ENCODE measurements around the gene GOLGA6B.
"Not testable (repeated sequence)": the region's sequence is repeated elsewhere in the genome, so short reads cannot be mapped to it uniquely, and the experiment has no call there.

GOLGA6B gene, protein sequence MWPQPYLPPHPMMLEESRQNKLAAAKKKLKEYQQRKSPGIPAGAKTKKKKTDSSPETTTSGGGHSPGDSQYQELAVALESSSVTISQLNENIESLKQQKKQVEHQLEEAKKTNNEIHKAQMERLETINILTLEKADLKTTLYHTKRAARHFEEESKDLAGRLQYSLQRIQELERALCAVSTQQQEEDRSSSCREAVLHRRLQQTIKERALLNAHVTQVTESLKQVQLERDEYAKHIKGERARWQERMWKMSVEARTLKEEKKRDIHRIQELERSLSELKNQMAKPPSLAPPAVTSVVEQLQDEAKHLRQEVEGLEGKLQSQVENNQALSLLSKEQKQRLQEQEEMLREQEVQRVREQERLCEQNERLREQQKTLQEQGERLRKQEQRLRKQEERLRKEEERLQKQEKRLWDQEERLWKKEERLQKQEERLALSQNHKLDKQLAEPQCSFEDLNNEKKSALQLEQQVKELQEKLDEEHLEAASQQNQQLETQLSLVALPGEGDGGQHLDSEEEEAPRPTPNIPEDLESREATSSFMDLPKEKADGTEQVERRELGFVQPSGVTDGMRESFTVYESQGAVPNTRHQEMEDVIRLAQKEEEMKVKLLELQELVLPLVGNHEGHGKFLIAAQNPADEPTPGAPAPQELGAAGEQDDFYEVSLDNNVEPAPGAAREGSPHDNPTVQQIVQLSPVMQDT

DNA sequence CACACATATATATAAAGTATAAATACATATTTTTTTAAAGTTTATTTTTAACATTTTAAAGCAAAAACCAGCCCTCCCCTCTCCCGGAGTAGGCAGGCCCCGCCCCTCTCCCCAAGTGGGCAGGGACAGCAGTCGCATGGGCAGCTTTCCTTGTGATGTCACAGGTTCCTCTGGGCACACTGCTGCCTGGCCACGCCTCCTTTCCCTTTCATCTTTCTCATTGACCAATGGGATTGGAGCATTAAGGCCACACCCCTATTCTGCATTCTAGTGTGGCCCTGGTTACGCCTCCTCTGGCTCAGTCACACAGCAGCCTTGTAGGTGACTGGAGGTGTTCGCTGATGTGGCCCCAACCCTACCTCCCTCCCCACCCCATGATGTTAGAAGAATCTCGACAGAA lies at the start of gene GOLGA6B:
Gene GOLGA6B (plus strand): TSS at position 301 of the 400 bp plus-strand sequence. CDS start 41 bp downstream, at position 342.
- not testable (repeated sequence) for DNase-seq (ENCODE audit: low read depth)

DNA sequence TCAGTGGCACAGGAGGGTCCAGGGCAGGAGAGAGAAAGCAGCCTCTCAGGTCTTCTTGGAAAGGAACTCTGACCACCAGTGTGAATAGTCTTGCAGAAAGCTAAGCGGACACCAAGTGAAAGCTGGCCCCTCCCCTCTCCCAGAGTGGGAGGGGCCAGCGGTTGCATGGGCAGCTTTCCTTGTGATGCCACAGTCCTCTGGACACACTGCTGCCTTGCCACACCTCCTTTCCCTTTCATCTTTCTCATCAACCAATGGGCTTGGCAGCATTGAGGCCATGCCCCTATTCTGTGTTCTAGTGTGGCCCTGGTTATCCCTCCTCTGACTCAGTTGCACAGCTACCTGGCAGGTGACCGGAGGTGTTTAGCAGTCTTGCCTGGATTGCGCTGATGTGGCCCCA lies 49.7 kb upstream of the GOLGA6B start:
- no peak for DNase-seq (ENCODE audit: low read depth)

DNA sequence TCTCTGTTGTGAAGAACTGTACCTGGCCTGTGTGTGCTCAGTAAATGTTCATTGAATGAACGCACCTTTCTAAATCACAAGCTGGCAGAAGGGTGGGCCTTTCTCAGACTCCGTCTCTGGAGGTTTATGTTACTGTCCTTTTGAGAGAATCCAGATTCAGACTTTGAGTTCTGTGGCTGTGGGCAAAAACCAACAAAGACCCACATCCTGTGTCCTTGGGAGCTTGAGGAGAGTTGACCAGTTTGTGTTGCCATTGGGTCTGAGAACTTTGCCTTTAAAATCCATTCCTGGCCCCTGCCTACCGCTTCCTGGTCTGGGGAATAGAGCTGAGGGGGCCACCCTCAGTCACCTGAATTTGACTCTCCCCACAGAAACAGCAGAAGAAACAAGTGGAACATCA lies 46.4 kb upstream of the GOLGA6B start:
- not testable (repeated sequence) for DNase-seq (ENCODE audit: low read depth)

DNA sequence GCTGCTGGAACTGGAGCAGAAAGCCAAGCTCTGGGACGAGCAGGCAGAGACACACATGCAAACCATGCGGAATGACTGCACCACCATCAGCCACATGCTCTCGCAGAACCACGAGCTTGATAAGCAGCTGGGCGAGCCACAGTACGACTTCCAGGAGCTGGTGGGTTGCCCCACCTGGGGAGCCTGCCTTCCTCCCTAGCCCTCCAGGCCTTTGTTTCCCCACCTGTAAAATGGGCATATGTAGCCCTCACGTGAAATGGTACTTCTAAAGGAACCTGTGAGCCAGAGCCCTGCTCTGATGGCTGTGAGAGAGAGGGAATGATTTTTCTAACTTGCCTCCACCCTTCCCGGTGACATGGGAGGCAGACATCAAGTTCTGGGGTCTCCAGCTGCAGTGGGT lies 44.6 kb upstream of the GOLGA6B start:
- no peak for DNase-seq (ENCODE audit: low read depth)

DNA sequence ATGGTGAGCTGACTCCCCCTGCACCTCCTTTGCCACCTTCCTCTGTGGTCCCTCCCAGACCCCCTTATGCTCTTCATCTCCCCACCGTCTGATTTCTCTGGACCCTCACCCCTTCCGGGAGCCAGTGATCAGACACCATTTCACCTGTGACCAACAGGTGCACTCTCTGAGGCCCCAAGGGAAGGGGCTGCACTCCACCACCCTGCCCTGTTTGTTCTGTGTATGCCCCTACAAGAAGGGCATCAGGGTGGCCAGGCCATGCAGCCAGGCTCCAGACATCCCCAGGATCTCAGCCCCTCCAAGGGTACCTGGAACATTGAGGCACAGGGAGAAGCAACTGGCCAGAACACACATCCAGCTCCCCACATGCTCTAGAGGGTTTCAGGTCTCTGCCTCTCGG lies 42.2 kb upstream of the GOLGA6B start:
- DNase-seq (ENCODE audit: low read depth) = not testable (repeated sequence)

DNA sequence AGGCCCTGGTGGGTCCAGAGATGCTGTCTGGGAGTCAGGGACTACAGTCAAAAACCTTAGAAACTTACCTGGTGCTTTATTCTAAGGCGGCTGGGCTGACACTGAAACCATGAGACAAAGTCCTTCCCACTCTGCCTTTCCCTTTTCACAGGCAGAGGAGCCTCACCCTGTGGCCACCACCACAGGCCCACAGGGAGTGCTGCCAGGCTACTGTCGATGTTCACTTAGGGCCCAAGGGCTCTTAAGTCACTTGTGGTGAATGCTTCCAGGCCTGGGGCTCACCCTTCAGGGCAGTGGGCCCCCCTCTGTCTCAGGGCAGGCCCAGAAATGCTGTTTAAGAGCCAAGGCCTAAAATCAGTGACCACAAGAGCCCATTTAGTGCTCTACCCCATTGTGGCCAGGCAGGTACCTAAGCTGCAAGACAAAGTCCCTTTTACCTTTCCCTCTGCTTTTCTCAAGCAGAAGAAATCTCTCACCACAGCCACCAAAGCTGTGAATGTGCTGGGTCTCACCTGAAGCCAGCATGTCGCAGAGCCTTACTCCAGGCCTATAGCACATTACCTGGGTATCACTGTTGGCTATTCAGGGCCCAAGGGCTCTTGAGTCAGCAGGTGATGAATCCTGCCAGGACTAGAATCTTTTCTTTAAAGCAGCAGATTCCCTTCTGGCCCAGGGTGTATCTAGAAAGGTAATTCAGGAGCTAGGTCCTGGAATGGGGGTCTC lies 39.5 kb upstream of the GOLGA6B start:
- no peak for DNase-seq (ENCODE audit: low read depth)

DNA sequence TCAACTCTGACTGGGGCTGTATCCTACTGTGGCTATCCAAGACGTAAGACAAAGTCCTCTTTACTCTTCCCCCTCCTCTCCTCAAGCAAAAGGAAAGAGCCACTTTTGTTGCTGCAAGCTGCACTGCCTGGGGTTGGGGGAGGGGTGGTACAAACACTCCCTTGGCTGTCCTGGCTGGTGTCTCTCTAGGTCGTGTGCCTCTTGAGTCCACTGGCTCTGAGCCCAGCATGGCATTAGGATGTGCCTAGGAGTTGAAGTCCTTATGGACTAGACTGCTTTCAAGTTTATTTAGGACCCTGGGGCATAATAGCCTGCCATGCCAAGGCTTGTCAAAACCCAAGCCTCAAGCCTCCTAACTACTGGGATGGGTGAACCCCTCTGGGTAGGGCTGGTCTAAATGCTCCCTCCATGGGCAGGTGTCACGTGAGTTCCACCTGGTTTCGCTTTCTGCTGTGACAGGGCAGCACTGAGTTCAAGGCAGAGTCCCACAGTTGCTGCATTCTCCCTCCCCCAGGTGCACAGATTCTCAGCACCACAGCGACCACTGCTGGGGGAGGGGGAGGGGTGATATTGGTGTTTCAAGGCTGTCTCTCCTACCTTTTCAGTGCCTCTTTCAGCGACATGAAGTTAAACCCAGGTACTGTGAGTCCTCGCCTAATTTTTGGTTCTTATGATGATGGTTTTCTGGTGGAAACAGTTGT lies 38.8 kb upstream of the GOLGA6B start:
- not testable (repeated sequence) for DNase-seq (ENCODE audit: low read depth)

DNA sequence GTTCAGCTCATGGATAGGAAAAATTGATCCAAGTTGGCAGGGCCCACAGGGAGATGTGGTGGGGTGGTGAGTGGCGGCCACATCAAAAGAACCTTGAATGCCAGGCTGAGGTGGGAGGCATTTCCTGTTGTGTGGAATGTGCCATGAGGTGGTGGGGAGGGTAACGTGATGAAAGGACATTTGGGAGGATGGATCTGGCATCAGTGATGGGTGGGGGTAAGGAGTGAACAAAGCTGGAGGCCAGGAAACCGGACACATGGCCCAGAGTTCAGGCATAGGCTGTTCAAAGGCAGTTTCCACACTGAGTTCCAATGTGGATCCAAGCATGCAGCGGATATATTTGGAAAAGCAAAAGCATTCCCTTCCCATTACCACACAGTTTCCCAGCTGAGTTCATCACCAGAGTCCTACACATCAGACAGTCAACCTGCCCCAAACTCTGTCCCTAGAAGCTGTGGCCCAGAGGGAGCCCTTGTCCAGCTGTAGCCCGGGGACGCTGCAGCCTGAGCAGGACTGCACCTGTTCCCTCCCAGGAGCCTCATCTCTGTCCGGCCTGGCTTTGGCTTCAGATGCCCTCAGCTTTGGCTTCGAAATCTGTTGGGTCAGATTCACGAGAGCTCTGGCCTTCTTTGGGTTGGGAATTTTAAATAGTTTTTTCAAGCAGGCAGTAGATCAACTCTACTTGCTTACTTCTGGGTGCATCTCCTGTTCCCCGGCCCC lies 37.8 kb upstream of the GOLGA6B start:
- no peak for DNase-seq (ENCODE audit: low read depth)

DNA sequence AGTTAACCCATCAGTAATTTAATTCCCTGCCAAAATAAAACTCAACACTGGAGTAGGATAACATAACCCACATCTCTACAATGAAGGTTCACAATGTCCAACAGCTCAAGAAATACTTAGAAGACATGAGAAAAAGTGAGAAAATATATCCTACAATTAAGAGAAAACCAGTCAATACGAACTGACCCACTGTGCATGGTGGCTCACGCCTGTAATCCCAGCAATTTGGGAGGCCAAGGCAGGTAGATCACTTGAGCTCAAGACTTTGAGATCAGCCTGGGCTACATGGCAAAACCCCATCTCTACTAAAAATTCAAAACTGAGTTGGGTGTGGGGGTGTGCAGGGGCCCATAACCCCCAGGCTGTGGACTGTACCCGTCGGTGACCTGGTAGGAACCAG lies 30.6 kb upstream of the GOLGA6B start:
- not testable (repeated sequence) for DNase-seq (ENCODE audit: low read depth)

DNA sequence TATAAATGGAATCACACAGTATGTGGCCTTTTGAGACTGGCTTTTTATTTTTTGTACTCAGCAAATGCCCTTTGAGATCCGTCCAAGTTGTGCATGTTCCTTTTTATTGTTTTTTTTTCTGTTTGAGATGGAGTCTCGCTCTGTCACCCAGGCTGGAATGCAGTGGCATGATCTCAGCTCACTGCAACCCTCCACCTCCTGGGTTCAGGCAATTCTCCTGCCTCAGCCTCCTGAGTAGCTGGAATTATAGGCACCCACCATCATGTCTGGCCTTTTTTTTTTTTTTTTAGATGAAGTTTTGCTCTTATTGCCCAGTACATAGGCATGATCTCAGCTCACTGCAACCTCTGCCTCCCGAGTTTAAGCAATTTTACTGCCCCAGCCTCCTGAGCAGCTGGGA lies 28.3 kb upstream of the GOLGA6B start:
- DNase-seq (ENCODE audit: low read depth) = not testable (repeated sequence)

DNA sequence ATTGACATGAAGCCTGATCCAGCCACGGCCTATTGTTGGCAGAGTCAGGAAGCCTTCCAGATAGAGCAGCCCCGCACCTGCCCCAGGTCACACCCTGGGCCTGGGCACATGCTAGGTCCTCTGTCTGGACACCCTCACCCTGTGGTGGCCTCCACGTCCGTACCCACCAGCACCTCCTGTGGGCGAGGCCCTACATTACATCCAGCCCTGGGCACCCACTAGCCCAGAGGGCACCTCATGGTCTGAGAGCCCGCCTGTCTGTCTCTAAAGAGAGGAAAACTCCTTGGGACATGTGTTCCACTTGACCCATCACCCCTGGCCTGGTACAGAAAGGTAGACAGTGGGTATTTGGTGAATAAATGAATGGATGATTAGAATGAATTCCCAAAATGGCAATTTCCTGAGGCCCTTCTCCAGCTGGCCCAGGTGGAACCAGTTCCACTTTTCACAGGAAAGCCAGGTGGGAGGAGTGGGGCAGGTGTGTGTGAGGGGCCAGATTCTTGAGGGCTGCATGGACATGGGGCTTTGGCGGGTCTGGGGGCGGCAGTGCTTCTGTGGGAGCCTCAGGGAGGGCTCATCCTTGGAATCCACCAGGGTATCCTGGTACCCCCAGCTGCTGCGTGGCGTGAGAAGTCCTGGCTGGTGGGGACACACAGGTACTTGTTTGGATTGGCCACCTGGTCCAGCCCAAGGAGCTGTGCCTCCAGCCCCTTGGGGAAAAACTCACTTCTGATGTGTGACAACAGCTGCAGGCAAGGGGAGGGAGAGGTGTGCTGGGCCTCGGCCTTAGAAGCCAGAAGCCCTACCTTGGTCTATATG lies 26.0 kb upstream of the GOLGA6B start:
- DNase-seq (ENCODE audit: low read depth) = not testable (repeated sequence)

DNA sequence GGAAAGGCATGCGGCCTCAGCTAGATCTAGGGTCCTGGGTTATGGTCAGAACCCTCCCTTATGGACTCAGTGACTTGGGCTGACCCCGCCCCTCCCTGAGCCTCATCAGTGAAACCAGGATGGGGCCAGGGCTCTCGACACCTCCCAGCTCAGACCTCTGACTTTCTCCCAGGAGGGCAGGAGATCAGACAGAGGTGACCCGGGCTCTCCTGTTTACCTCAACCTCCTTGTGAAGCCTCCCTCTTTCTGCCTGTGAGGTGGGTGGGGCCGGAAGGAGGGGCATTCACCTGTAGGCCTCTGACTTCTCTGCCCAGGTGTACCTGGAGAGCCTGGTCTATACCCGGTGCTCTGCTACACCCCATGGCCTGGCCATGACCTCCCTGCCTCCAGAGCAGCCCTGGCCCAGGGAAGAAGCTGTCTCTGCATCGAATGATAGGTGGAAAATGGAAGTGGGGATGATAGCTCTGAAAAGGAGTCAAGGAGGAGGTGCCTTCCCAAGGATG lies 25.4 kb upstream of the GOLGA6B start:
- DNase-seq (ENCODE audit: low read depth) = not testable (repeated sequence)

DNA sequence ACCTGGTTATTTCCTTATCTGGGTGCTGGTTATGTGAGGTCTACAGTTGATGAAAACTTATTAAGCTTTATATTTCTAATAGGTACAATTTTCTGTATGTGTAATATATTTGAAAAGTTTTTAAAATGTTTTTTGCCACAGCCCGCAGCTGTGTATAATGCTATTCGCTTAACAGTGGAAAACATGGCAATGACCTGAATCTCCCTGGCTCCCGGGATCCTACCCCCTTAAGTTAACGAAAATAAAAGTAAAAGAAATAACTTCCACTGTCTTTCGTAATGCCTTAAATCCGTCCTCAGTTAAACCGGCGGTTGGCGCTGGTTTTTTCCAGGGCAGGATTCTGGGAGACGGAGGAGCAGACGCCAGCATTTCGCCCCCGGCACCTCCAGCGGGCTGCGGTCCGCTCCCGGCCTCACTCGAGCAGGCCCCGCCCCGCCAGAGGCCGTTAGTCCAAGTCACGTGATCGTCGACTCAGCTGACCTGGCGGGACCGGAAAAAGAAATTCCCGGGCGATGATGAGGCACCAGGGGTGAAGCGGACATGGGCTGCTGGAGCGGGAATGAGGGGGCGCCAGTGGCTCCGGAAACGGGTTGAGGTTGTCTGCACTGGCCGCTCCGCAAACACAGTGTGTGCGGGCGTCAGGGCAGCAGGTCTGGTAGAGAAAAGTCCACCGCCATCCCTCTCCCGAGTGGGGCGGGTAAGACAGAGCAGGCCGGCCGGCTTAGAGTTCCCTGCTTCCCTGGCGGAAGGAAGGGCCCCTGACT lies 17.8 kb upstream of the GOLGA6B start:
- DNase-seq (ENCODE audit: low read depth) = peak; percentile 19

DNA sequence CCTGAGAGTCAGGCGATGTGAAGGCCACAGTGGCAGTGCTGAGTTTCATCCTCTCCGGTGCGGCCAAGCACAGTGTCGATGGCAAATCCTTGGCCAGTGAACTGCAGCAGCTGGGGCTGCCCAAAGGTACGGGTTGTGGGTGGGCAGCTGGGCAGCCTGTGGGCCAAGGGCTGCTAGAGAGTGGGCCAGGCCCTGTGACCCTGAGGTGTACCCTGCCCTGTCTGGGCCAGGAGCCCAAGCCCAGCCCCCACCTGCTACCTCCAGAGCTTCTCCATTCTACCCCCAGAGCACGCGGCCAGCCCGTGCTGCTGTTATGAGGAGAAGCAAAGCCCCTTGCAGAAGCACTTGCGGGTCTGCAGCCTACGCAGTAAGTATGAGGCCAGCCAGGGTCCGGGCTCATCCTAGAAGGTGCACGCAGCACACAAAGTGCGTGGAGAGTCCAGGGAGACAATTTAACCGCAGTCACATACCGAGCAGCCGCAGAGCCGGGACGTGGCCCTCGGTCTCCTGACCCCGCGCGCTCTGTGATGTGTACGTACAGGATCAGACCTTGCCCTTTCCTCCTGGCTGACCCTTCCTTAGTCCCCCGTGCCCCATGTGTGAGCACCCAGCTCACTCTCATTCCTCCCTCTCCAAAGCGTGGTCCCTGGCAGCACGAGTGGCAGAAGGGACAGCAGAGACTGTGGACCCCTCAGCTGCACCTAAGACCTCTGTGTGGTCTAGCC lies 14.6 kb upstream of the GOLGA6B start:
- not testable (repeated sequence) for DNase-seq (ENCODE audit: low read depth)

DNA sequence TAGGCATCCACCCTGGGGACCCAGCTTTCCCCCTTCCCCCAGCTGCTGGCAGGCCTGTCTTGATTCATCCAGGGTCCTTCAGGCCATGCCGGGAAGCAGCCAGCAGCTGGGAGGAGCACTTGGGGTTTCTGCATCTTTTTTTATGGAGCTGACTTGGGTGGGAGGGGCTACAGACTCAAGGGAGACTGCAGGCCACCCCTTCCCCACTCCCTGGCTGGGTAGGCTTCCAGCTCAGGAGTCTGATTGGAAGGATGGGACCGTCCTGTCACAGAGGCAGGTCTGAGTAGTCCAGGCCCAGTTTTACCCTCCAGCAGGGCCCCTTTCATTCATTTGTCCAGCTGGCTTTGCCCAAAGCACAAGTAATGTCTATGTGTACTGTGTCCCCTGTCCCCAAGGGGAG lies 12.2 kb upstream of the GOLGA6B start:
- DNase-seq (ENCODE audit: low read depth) = not testable (repeated sequence)

DNA sequence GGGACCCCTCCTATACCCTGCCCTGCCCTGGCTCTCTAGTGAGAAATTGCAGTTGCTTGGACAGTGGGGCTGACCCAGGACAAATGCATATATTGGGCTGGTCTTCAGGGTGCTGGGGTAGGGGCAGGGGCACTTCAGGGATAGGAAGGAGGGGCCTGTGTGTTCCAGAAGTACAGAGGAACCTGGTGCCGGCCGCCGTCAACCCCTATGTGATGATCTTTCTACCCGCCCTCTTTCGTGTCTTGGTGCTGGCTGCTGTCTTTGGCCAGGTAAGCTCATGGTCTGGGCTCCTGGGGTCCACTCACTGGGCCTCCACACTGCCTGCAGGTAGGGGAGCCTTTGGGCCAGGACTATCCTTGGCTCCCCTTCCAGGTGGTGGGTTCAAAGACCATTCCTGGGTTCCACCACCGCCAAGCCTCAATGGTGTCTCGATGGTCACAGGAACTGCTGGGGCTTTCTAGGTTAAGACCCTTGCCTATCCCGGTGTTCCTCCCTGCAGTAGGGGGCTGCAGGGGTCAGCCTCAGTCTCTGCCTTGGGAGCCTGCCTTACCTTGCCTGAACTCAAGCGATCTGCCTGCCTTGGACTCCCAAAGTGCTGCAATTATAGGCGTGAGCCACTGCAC lies 5.8 kb upstream of the GOLGA6B start:
- DNase-seq (ENCODE audit: low read depth) = not testable (repeated sequence)

DNA sequence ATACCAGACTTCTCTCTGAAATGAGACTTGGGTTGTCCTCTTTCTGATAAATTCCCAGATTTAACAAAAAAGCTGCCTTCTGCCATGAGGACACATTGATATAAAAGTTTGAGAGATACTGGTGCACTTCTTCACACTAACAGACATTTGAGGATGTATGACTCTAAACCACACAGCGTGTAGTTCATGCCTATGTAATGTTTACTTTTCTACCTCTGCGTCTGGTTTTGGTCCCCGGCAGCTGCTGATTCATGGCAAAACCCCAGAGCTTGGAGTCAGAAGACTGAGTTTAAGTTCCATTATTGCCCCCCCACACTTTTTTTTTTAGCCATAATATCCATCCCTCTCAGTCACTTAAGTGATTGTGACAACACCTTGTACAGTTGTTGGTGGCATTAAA lies 1.5 kb downstream of the GOLGA6B start:
- DNase-seq (ENCODE audit: low read depth) = not testable (repeated sequence)

DNA sequence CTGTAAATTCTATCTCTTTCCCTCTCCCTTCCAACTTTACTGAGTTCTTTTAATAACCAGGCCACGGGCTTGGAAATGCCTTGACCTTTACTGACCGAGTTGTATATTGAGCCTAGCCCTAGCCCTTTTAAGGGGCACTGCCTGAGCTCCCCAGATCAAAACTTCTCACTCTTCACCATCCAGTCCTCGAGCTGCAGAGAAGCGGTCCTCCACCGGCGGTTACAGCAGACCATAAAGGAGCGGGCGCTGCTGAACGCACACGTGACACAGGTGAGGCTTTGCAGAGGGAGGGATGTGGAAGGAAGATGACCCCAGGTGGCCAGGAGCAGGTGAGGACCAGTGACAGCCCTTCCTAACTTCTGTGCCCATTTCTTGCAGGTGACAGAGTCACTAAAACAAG lies 6.6 kb downstream of the GOLGA6B start:
- DNase-seq (ENCODE audit: low read depth) = not testable (repeated sequence)
